Activated B cell treated with CpG ODN at 0.5 μM for 24 hours (primary cell): ENCODE data around the gene PGAP2. TPM values are rescaled to one million over a fixed set of nuclear protein-coding genes. Genes with fewer than 3 reads are reported as not detected.

ENCODE experiments used
- ATAC-seq: fragments of 200-7000 bp; cut with Tn5 transposase; one replicate; pipeline ENCODE4 v1.10.0; 2021; ENCODE audit warnings: low read depth, mild to moderate bottlenecking, moderate library complexity
- CTCF ChIA-PET: fragments of 350-600 bp; sonication (Branson Sonifier 250); formaldehyde crosslinking; loops from one replicate; lab custom pipeline; 2021; ENCODE audit warnings: antibody characterized with exemption; lab: Charles Lee
- POLR2A ChIA-PET: fragments of 350-600 bp; sonication (Branson Sonifier 250); formaldehyde crosslinking; loops from one replicate; lab custom pipeline; 2021; ENCODE audit warnings: antibody characterized with exemption; lab: Charles Lee
- DNase-seq: peaks from one replicate; pipeline ENCODE4 v3.0.0; 2022
- H3K27ac Mint-ChIP-seq: one replicate; pipeline ENCODE4 v1.8.0; 2020; ENCODE audit warnings: mixed read lengths
- H3K27me3 Mint-ChIP-seq: one replicate; pipeline ENCODE4 v1.8.0; 2021; ENCODE audit warnings: mixed read lengths
- H3K36me3 Mint-ChIP-seq: one replicate; pipeline ENCODE4 v1.8.0; 2021; ENCODE audit warnings: low read depth, mixed read lengths
- H3K4me1 Mint-ChIP-seq: one replicate; pipeline ENCODE4 v1.8.0; 2021; ENCODE audit warnings: mixed read lengths
- H3K4me3 Mint-ChIP-seq: one replicate; pipeline ENCODE4 v1.8.0; 2020; ENCODE audit warnings: mild to moderate bottlenecking, mixed read lengths
- H3K9me3 Mint-ChIP-seq: one replicate; pipeline ENCODE4 v1.8.0; 2020; ENCODE audit warnings: mixed read lengths
- CTCF ChIP-seq: fragments of 200-600 bp; IDR thresholded peaks from one replicate; pipeline ENCODE4 v1.8.0; 2022; ENCODE audit warnings: antibody characterized with exemption, mild to moderate bottlenecking
- intact Hi-C: fragments of 100-400 bp; cut with micrococcal nuclease; formaldehyde crosslinking; loops from one replicate; pipeline ENCODE4 v1.15.1; 2024
- total RNA-seq: library from RNA; stranded (reverse); gene quantifications from 2 replicates; pipeline ENCODE4 v1.2.3, GENCODE V29; 2022

Gene PGAP2
- total RNA-seq, 1 donor from 2014 or later, result 25.0 TPM

DNA sequence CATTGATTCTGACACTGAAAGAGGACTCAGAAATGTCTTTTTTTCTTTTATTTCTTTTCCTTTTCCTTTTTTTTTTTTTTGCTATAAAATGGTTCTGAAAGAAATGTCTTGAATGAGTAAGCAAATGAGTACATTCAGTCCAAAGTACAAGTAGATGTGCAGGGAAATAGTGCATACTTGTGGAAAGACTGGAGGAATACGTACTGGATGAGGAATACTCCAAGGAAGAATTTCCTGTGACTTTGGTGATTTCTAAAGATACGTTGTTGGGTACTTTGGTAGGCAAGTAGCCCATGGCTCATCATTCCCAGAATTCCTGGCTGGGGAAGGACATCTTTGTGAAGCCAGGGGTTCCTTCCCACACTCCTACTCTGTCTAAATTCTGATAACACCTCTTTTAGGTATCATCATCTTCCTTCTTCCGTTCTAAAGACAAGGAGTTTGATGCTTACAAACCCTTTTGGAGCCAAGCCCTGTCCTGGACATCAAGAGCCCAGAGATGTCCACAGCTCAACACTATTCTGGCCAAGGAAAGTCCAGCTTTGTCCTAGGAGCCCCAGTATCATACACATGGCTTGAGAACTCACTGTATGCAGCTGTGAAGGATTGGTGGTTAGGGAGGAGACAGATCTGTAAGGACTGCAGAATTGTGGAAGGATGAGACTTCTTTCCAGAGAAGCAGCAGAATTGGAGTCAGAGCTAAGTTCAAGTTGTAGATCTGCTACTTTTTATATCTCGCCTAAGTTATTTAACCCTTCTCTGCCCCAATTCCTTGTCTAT lies 6.2 kb upstream of the PGAP2 start:
- ATAC-seq (no peak), DNase-seq (no peak)
- Mint-ChIP-seq H3K4me1 (peaks cover 16% of the 10 kb centered on the region), H3K27ac (no peak overlapping the region), H3K36me3 (peaks cover 7% of the 10 kb centered on the region), H3K27me3 (no peaks in the 10 kb centered on the region), H3K4me3 (no peak overlapping the region), H3K9me3 (no peaks in the 10 kb centered on the region)
- ChIA-PET CTCF (interaction anchor here (1.0 kb wide), 1 partner anchor 14 kb away, joined by 3 read pairs; no protein-coding TSS in a partner anchor), POLR2A (interaction anchor here (0.7 kb wide), 2 partner anchors 52 to 256 kb away, joined by 3 to 5 read pairs; no protein-coding TSS in a partner anchor)
- intact Hi-C loops, result no loop called here
- no peak for TF ChIP-seq CTCF

- TF ChIP-seq CTCF, result no peak
- Mint-ChIP-seq H3K9me3 (no peaks in the 10 kb centered on the region), H3K36me3 (peaks cover 5% of the 10 kb centered on the region), H3K4me1 (peaks cover 14% of the 10 kb centered on the region), H3K27me3 (no peaks in the 10 kb centered on the region), H3K4me3 (no peak overlapping the region), H3K27ac (no peak overlapping the region)
- ATAC-seq, result no peak
- ChIA-PET CTCF (no interaction called here), POLR2A (no interaction called here)
- intact Hi-C loops, result no loop called here
- no peak for DNase-seq
Measured at GRCh38 chr11:3803726-3804495, 4.4 kb upstream of the PGAP2 start.

DNA sequence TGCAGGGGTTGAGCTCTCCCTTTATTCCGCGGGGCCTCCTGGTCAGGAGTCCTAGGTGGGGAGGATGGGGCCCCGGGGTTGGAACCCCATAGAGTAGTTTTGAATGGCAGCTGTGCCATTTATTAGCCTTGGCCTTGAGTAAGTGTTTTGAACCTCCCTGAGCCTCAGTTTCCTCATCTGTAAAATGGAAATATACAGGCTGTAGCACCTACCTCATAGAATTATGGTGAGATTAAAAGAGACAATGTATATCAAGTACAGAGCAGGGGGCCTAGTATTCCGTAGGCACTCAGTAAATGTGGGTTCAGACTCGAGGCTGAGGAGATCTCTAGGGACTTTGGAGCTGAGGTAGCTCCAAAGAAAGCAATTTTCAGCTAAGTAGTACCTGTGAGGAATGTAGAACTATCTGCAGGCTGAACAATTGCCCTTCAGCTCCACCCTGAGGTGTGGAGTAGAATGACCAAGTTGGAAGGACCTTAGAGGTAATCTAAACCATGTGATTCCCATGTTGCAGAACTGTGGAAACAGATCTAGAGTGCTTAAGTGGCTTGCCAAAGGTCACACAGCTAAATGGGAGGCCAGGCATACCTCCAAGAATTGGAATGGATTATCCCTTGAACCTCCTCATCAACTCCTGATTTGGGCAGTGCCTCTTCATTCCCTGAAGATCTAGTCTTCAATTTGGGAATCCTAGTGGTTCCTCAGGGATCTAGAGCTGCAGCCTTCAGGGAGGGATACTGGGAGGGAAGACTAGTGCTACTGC lies 682 bp downstream of the PGAP2 start:
- no peak for TF ChIP-seq CTCF
- peak overlapping the region; percentile 35 for H3K27ac Mint-ChIP-seq

DNA sequence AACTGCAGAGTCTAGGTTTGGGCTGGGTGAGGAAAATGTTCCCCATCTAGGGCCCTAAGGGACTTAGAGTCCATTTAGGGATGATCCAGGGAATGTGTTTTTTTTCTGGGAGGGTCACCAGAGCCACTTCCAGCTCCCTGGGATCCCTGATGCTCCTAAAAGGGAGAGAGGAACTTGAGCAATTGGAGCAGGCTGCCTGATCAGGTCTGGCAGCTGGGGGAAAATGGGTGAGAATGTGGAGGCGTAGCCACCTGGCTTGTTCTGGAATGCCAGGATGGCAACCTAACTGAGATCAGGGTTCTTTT lies 1.2 kb downstream of the PGAP2 start:
- Mint-ChIP-seq H3K9me3 (no peaks in the 10 kb centered on the region), H3K27me3 (no peaks in the 10 kb centered on the region), H3K27ac (no peak overlapping the region), H3K36me3 (peaks cover 5% of the 10 kb centered on the region), H3K4me3 (no peak overlapping the region), H3K4me1 (peaks cover 13% of the 10 kb centered on the region)
- DNase-seq (no peak), ATAC-seq (no peak)
- POLR2A ChIA-PET, result interaction anchor here (0.8 to 7.4 kb wide), 7 partner anchors 12 to 45 kb away, joined by 3 to 46 read pairs (median 13); partner anchors contain the start of genes NUP98, RHOG and STIM1
- no peak for TF ChIP-seq CTCF
- CTCF ChIA-PET, result interaction anchor here (1.0 to 4.2 kb wide), 11 partner anchors 11 to 264 kb away, joined by 3 to 36 read pairs (median 5); partner anchors contain the start of genes NUP98 and RHOG
- intact Hi-C loops, result loop anchor here (2.0 to 5.0 kb wide), 2 partner anchors 25 to 37 kb away; no protein-coding TSS in a partner anchor

More for the DNA sequence above, 682 bp downstream of the PGAP2 start:
- ChIA-PET CTCF (interaction anchor here (0.8 to 4.2 kb wide), 14 partner anchors 11 to 264 kb away, joined by 3 to 36 read pairs (median 5); partner anchors contain the start of genes NUP98 and RHOG), POLR2A (interaction anchor here (0.6 to 7.4 kb wide), 9 partner anchors 12 to 255 kb away, joined by 3 to 46 read pairs (median 12); partner anchors contain the start of genes NUP98, RHOG and STIM1)
- peak overlapping the region; percentile 94 for H3K4me3 Mint-ChIP-seq
- H3K36me3 Mint-ChIP-seq, result peaks cover 5% of the 10 kb centered on the region
- peak; percentile 70 for ATAC-seq
- no peaks in the 10 kb centered on the region for H3K9me3 Mint-ChIP-seq
- no peak for DNase-seq
- no peaks in the 10 kb centered on the region for H3K27me3 Mint-ChIP-seq
- intact Hi-C loops, result loop anchor here (1.0 to 5.0 kb wide), 4 partner anchors 12 to 37 kb away; partner anchors contain the start of gene NUP98
- H3K4me1 Mint-ChIP-seq, result peaks cover 13% of the 10 kb centered on the region
